Measurements from ENCODE around the gene MAOA. TPM values are rescaled to one million over a fixed set of nuclear protein-coding genes. Genes with fewer than 3 reads are reported as not detected.
"Not testable (repeated sequence)": the region's sequence is repeated elsewhere in the genome, so short reads cannot be mapped to it uniquely, and the experiment has no call there.

MAOA gene
- total RNA-seq, 1 experiment from 2014 or later: not detected

DNA sequence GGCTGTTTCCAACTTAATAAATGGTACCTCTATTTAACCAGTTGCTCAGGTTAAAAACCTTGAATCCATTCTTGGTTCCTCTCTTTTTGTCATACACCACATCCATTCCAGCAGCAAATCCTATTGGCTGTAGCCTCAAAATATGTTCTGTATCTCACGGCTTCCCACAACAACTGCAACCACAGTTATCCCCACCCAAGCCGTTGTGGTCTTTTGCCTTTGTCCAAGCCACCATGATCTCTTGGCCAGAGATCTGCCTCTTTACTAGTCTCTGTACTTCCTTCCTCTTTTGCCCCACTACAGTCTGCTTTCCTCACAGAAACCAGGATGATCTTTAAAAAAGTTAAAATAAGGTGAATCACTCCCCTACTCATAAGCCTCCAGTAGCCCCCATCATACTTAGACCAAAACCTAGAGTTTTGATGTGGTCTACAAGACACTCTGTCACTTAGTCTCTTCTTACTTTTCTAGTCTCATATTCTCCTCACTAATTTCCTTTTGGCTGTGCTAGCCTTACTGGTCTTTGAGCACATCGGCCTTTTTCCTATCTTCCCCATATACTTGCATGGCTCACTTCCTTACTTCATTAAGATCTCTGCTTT, 10.3 kb downstream of the MAOA start:
- Histone ChIP-seq H3K9me2 (replicated peaks; ENCODE audit: insufficient read depth, low read length) (no peaks in the 10 kb centered on the region), H3K4me3 (ENCODE audit: low read length) (no peak overlapping the region), H2AFZ (ENCODE audit: low read length) (no peak overlapping the region), H3K79me2 (ENCODE audit: low read length) (no peaks in the 10 kb centered on the region), H3K36me3 (ENCODE audit: insufficient read depth, low read length) (no peaks in the 10 kb centered on the region), H3K4me2 (ENCODE audit: low read depth, low read length, poor library complexity, severe bottlenecking) (no peak overlapping the region), H4K20me1 (ENCODE audit: insufficient read depth, low read depth, low read length) (no peaks in the 10 kb centered on the region), H3K9ac (ENCODE audit: low read length) (no peak overlapping the region), H3K9me3 (ENCODE audit: low read length) (0 out of 2 replicates have a peak, but pooled peaks cover 2% of the 10 kb centered on the region), H3K27me3 (ENCODE audit: low read length) (no peaks in the 10 kb centered on the region), H3K4me1 (ENCODE audit: low read length) (no peaks in the 10 kb centered on the region), H3K27ac (ENCODE audit: low read length) (no peak overlapping the region)
- no peak for DNase-seq

DNA sequence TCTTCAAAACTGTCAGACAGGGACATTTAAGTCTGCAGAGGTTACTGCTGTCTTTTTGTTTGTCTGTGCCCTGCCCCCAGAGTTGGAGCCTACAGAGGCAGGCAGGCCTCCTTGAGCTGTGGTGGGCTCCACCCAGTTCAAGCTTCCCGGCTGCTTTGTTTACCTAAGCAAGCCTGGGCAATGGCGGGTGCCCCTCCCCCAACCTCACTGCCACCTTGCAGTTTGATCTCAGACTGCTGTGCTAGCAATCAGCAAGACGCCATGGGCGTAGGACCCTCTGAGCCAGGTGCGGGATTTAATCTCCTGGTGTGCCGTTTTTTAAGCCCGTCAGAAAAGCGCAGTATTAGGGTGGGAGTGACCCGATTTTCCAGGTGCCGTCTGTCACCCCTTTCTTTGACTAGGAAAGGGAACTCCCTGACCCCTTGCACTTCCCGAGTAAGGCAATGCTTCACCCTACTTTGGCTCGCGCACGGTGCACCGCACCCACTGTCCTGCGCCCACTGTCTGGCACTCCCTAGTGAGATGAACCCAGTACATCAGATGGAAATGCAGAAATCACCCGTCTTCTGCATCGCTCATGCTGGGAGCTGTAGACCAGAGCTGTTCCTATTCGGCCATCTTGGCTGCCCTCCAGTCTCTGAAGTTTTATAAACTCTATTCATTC, 20.0 kb downstream of the MAOA start:
- H3K27ac ChIP-seq (ENCODE audit: low read length); H3K36me3 ChIP-seq (ENCODE audit: insufficient read depth, low read length); H3K9ac ChIP-seq (ENCODE audit: low read length); H2AFZ ChIP-seq (ENCODE audit: low read length); H4K20me1 ChIP-seq (ENCODE audit: insufficient read depth, low read depth, low read length); H3K9me2 ChIP-seq (replicated peaks; ENCODE audit: insufficient read depth, low read length); DNase-seq; H3K9me3 ChIP-seq (ENCODE audit: low read length); H3K4me2 ChIP-seq (ENCODE audit: low read depth, low read length, poor library complexity, severe bottlenecking); H3K4me1 ChIP-seq (ENCODE audit: low read length); H3K79me2 ChIP-seq (ENCODE audit: low read length); H3K4me3 ChIP-seq (ENCODE audit: low read length); H3K27me3 ChIP-seq (ENCODE audit: low read length): not testable (repeated sequence)

DNA sequence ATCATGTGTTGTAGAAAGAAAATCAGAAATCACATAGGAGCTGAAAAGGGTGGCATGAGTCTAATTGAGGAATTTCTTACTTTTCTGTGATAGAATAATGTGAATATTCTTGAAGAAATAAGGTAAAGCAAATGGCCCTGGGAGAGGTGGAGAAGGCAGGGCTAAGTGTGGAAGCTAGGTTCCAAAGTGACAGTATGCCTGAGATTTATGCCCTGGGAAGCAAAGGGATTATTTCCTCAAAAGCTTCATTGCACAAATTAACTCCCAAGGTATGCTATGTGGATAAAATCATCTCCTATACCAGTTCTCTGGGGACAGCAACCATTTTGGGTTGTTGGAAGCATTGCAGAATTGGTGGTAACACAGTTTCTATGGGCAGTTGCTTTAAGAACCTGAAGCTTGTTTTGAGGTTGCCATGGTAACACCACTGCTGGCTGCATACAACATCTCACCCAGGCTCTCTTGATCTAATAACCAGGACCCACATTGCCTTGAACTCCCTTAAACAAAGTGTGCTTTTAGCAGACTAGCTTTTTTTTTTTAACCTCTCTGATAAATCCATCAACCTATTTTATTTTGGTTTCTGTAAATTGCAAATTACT, 21.0 kb downstream of the MAOA start:
- H3K4me2 ChIP-seq (ENCODE audit: low read depth, low read length, poor library complexity, severe bottlenecking): no peak overlapping the region
- no peaks in the 10 kb centered on the region for H3K79me2 ChIP-seq (ENCODE audit: low read length)
- no peaks in the 10 kb centered on the region for H3K4me1 ChIP-seq (ENCODE audit: low read length)
- H3K9me3 ChIP-seq (ENCODE audit: low read length): no peaks in the 10 kb centered on the region
- H4K20me1 ChIP-seq (ENCODE audit: insufficient read depth, low read depth, low read length): no peaks in the 10 kb centered on the region
- H3K27ac ChIP-seq (ENCODE audit: low read length): no peak overlapping the region
- DNase-seq: no peak
- no peak overlapping the region for H2AFZ ChIP-seq (ENCODE audit: low read length)
- H3K4me3 ChIP-seq (ENCODE audit: low read length): no peak overlapping the region
- H3K36me3 ChIP-seq (ENCODE audit: insufficient read depth, low read length): no peaks in the 10 kb centered on the region
- H3K9ac ChIP-seq (ENCODE audit: low read length): no peak overlapping the region
- no peaks in the 10 kb centered on the region for H3K27me3 ChIP-seq (ENCODE audit: low read length)
- no peaks in the 10 kb centered on the region for H3K9me2 ChIP-seq (replicated peaks; ENCODE audit: insufficient read depth, low read length)

DNA sequence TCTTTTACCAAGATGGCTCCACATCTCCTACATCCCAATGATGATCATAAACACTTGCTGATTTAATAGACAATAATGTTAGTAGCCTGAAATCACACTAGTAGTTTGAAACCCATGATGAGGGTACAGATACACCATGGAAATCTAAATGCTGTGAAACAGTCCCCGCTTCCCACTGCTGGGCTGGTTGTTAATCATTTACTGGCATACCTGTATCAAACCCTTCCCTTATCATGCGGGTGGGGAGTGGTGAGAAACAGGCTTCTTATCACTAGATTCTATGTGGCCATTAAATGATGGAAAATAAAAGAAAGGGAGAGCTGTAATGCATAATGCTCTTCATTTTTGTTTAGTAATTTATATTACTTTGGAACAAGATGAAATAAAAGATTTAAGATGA, 21.9 kb downstream of the MAOA start:
- DNase-seq: no peak
- no peaks in the 10 kb centered on the region for H4K20me1 ChIP-seq (ENCODE audit: insufficient read depth, low read depth, low read length)
- H3K4me2 ChIP-seq (ENCODE audit: low read depth, low read length, poor library complexity, severe bottlenecking): no peak overlapping the region
- no peak overlapping the region for H3K4me3 ChIP-seq (ENCODE audit: low read length)
- H2AFZ ChIP-seq (ENCODE audit: low read length): no peak overlapping the region
- no peak overlapping the region for H3K9ac ChIP-seq (ENCODE audit: low read length)
- H3K27ac ChIP-seq (ENCODE audit: low read length): no peak overlapping the region
- H3K36me3 ChIP-seq (ENCODE audit: insufficient read depth, low read length): no peaks in the 10 kb centered on the region
- no peaks in the 10 kb centered on the region for H3K4me1 ChIP-seq (ENCODE audit: low read length)
- no peaks in the 10 kb centered on the region for H3K27me3 ChIP-seq (ENCODE audit: low read length)
- no peaks in the 10 kb centered on the region for H3K79me2 ChIP-seq (ENCODE audit: low read length)
- no peaks in the 10 kb centered on the region for H3K9me3 ChIP-seq (ENCODE audit: low read length)
- H3K9me2 ChIP-seq (replicated peaks; ENCODE audit: insufficient read depth, low read length): no peaks in the 10 kb centered on the region

DNA sequence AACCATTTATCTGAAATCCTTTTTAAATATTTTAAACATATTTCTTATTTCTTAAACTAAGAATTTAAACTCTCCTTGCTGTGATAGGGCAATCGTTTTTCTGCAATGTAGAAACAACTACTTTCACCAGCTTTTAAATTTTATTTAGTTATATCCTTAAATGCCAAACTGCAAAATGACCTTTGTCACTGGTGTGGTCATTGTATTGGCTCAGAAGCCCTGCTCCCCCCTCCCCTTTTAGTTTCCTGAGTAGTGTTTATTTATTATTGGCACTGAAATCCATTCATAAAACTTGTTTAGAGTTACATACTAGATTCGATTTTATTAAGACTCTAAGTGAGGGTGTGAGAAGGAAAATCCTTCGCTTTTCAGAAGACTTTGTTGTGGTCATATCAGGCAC, 23.0 kb downstream of the MAOA start:
- Histone ChIP-seq H3K27ac (ENCODE audit: low read length) (no peak overlapping the region), H2AFZ (ENCODE audit: low read length) (no peak overlapping the region), H3K27me3 (ENCODE audit: low read length) (no peaks in the 10 kb centered on the region), H3K9ac (ENCODE audit: low read length) (no peak overlapping the region), H3K79me2 (ENCODE audit: low read length) (no peaks in the 10 kb centered on the region), H3K9me3 (ENCODE audit: low read length) (no peaks in the 10 kb centered on the region), H3K4me1 (ENCODE audit: low read length) (no peaks in the 10 kb centered on the region), H3K36me3 (ENCODE audit: insufficient read depth, low read length) (no peaks in the 10 kb centered on the region), H3K4me3 (ENCODE audit: low read length) (no peak overlapping the region), H3K9me2 (replicated peaks; ENCODE audit: insufficient read depth, low read length) (no peaks in the 10 kb centered on the region), H3K4me2 (ENCODE audit: low read depth, low read length, poor library complexity, severe bottlenecking) (no peak overlapping the region), H4K20me1 (ENCODE audit: insufficient read depth, low read depth, low read length) (no peaks in the 10 kb centered on the region)
- no peak for DNase-seq

DNA sequence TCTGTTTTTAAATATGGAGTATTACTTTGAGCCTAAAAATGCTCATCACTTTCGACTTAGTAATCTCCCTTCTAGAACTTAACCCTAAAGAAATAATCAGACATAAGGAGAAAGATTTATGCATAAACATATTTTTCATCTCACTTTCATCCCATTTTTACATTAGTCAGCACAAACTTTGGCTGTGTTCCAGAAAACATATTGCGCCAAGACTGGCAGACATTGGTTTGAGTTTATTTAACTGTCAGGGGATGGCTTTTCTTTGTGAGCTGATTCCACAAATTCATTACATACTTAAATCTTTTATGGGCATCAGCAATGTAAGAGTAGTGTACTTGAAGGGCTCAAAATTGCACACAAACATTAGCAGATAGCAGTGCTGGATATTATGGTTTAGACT, 23.7 kb downstream of the MAOA start:
- DNase-seq: no peak
- H3K4me3 ChIP-seq (ENCODE audit: low read length): no peak overlapping the region
- H3K79me2 ChIP-seq (ENCODE audit: low read length): no peaks in the 10 kb centered on the region
- no peaks in the 10 kb centered on the region for H4K20me1 ChIP-seq (ENCODE audit: insufficient read depth, low read depth, low read length)
- no peaks in the 10 kb centered on the region for H3K27me3 ChIP-seq (ENCODE audit: low read length)
- H2AFZ ChIP-seq (ENCODE audit: low read length): no peak overlapping the region
- no peaks in the 10 kb centered on the region for H3K36me3 ChIP-seq (ENCODE audit: insufficient read depth, low read length)
- no peak overlapping the region for H3K4me2 ChIP-seq (ENCODE audit: low read depth, low read length, poor library complexity, severe bottlenecking)
- no peaks in the 10 kb centered on the region for H3K4me1 ChIP-seq (ENCODE audit: low read length)
- H3K9me2 ChIP-seq (replicated peaks; ENCODE audit: insufficient read depth, low read length): no peaks in the 10 kb centered on the region
- no peaks in the 10 kb centered on the region for H3K9me3 ChIP-seq (ENCODE audit: low read length)
- H3K27ac ChIP-seq (ENCODE audit: low read length): no peak overlapping the region
- no peak overlapping the region for H3K9ac ChIP-seq (ENCODE audit: low read length)

DNA sequence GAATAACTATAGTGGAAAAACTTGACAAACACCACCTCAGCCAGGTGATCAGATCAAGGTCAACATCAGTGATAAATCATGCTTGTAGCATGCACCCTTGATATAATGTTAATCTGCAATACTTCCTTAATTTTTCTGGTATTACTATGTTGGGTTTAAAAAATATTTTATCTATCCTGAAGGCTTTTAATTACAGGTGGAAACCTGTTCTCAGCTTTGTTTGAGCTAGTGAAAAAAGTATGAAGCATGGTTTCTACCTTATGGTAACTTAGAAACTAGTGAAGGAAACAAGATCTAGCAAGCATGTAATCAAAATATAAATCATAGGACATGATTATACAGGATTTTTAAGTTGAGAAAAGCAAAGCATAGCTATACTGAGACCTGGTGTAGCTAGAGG, 26.6 kb downstream of the MAOA start:
- H3K9me3 ChIP-seq (ENCODE audit: low read length): no peaks in the 10 kb centered on the region
- no peaks in the 10 kb centered on the region for H3K9me2 ChIP-seq (replicated peaks; ENCODE audit: insufficient read depth, low read length)
- H4K20me1 ChIP-seq (ENCODE audit: insufficient read depth, low read depth, low read length): no peaks in the 10 kb centered on the region
- H3K36me3 ChIP-seq (ENCODE audit: insufficient read depth, low read length): no peaks in the 10 kb centered on the region
- no peak overlapping the region for H3K4me3 ChIP-seq (ENCODE audit: low read length)
- no peak overlapping the region for H3K27ac ChIP-seq (ENCODE audit: low read length)
- no peak for DNase-seq
- no peaks in the 10 kb centered on the region for H3K27me3 ChIP-seq (ENCODE audit: low read length)
- H3K4me1 ChIP-seq (ENCODE audit: low read length): no peaks in the 10 kb centered on the region
- H3K9ac ChIP-seq (ENCODE audit: low read length): no peak overlapping the region
- no peak overlapping the region for H3K4me2 ChIP-seq (ENCODE audit: low read depth, low read length, poor library complexity, severe bottlenecking)
- no peak overlapping the region for H2AFZ ChIP-seq (ENCODE audit: low read length)
- H3K79me2 ChIP-seq (ENCODE audit: low read length): no peaks in the 10 kb centered on the region

DNA sequence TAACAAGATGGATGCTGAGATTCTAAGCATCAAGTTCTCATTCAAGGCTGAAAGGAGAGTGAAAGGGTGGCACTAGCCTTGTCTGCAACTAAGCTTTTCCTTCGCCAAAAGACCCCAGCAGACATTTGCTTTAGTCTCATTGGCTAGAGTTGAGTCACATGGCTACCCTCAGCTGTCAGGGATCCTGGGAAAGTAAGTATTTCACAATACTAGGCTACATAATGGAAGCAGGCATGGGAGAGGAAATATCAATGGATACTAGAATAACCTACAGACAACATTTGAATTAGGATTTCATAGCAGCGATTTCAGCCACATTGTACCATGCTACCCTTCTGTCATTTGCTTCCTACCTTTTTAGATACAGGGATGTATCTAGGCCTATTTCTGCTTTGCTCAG, 29.1 kb downstream of the MAOA start:
- H3K4me1 ChIP-seq (ENCODE audit: low read length): no peaks in the 10 kb centered on the region
- DNase-seq: no peak
- H3K79me2 ChIP-seq (ENCODE audit: low read length): no peaks in the 10 kb centered on the region
- H3K36me3 ChIP-seq (ENCODE audit: insufficient read depth, low read length): no peaks in the 10 kb centered on the region
- no peak overlapping the region for H3K27ac ChIP-seq (ENCODE audit: low read length)
- H3K9ac ChIP-seq (ENCODE audit: low read length): no peak overlapping the region
- H3K9me2 ChIP-seq (replicated peaks; ENCODE audit: insufficient read depth, low read length): no peaks in the 10 kb centered on the region
- H2AFZ ChIP-seq (ENCODE audit: low read length): no peak overlapping the region
- H3K27me3 ChIP-seq (ENCODE audit: low read length): no peaks in the 10 kb centered on the region
- no peaks in the 10 kb centered on the region for H3K9me3 ChIP-seq (ENCODE audit: low read length)
- H3K4me2 ChIP-seq (ENCODE audit: low read depth, low read length, poor library complexity, severe bottlenecking): no peak overlapping the region
- H4K20me1 ChIP-seq (ENCODE audit: insufficient read depth, low read depth, low read length): no peaks in the 10 kb centered on the region
- no peak overlapping the region for H3K4me3 ChIP-seq (ENCODE audit: low read length)
